ENCODE data around the gene TXNDC5. TPM values are rescaled to one million over a fixed set of nuclear protein-coding genes. Genes with fewer than 3 reads are reported as not detected.

TXNDC5 gene
- total RNA-seq, 4 donors from 2014 or later: 61.7 to 131 (median 87.3) TPM

GRCh38 chr6:7933794-7934193, 23.2 kb upstream of the TXNDC5 start:
- no peaks in the 10 kb centered on the region for H3K27me3 ChIP-seq
- no peak for DNase-seq
- H3K36me3 ChIP-seq: no peaks in the 10 kb centered on the region
- H3K4me1 ChIP-seq: no peaks in the 10 kb centered on the region
- H3K4me3 ChIP-seq: no peak overlapping the region
- TF ChIP-seq POLR2A (IDR thresholded peaks at IDR 0.05): no peak
- TF ChIP-seq, protein P1, sequence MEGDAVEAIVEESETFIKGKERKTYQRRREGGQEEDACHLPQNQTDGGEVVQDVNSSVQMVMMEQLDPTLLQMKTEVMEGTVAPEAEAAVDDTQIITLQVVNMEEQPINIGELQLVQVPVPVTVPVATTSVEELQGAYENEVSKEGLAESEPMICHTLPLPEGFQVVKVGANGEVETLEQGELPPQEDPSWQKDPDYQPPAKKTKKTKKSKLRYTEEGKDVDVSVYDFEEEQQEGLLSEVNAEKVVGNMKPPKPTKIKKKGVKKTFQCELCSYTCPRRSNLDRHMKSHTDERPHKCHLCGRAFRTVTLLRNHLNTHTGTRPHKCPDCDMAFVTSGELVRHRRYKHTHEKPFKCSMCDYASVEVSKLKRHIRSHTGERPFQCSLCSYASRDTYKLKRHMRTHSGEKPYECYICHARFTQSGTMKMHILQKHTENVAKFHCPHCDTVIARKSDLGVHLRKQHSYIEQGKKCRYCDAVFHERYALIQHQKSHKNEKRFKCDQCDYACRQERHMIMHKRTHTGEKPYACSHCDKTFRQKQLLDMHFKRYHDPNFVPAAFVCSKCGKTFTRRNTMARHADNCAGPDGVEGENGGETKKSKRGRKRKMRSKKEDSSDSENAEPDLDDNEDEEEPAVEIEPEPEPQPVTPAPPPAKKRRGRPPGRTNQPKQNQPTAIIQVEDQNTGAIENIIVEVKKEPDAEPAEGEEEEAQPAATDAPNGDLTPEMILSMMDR (IDR thresholded peaks at IDR 0.05): no peak
- no peak overlapping the region for H3K27ac ChIP-seq
- no peaks in the 10 kb centered on the region for H3K9me3 ChIP-seq

GRCh38 chr6:7932625-7933024, 22.0 kb upstream of the TXNDC5 start:
- no peaks in the 10 kb centered on the region for H3K27me3 ChIP-seq
- H3K4me1 ChIP-seq: no peaks in the 10 kb centered on the region
- no peak overlapping the region for H3K27ac ChIP-seq
- H3K9me3 ChIP-seq: no peaks in the 10 kb centered on the region
- no peaks in the 10 kb centered on the region for H3K36me3 ChIP-seq
- TF ChIP-seq POLR2A (IDR thresholded peaks at IDR 0.05): no peak
- TF ChIP-seq, protein P1 (IDR thresholded peaks at IDR 0.05): no peak
- no peak overlapping the region for H3K4me3 ChIP-seq
- DNase-seq: no peak

DNA sequence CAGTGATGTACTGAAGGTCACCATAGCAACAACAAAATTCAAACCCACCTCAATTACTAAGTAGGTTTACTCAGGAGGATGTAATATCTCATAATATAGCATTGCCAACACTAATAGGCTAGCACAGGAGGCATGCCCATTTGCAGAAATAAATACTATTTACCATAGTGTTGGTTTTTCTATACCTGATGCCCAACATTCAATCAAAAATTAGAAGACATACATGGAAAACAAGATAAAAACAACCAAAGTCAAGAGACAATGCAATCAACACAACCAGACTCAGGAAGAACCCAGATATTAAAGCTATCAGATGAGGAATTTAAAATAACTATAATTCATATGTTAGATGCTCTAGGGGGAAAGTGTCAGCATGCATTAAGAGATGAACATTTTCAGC, 14.3 kb upstream of the TXNDC5 start:
- no peak for DNase-seq
- TF ChIP-seq, protein P1 (IDR thresholded peaks at IDR 0.05): no peak
- TF ChIP-seq POLR2A (IDR thresholded peaks at IDR 0.05): no peak
- no peaks in the 10 kb centered on the region for H3K9me3 ChIP-seq
- no peaks in the 10 kb centered on the region for H3K4me1 ChIP-seq
- no peak overlapping the region for H3K27ac ChIP-seq
- H3K36me3 ChIP-seq: no peaks in the 10 kb centered on the region
- no peaks in the 10 kb centered on the region for H3K27me3 ChIP-seq
- H3K4me3 ChIP-seq: no peak overlapping the region

DNA sequence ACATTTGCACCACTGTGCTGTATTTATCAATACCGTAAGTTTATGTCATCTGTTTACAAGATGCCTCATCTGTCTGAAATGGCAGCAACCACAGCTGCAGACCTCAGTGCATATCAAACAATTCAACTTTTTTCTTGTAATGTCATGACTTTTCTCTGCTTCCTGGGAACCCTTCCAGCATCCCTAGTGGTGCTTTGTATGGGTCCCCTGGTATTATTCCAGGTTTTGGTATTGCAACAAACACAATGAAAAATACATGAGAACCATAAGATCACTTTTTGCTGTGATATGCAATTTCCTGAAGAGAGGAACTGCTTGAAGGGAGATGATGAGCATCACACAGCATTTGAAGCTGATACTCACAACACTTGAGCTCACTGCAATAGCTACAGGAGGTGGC, 12.0 kb upstream of the TXNDC5 start:
- DNase-seq: no peak
- no peaks in the 10 kb centered on the region for H3K9me3 ChIP-seq
- H3K4me1 ChIP-seq: no peaks in the 10 kb centered on the region
- H3K36me3 ChIP-seq: no peaks in the 10 kb centered on the region
- no peak overlapping the region for H3K27ac ChIP-seq
- H3K27me3 ChIP-seq: no peaks in the 10 kb centered on the region
- no peak for TF ChIP-seq POLR2A (IDR thresholded peaks at IDR 0.05)
- TF ChIP-seq, protein P1 (IDR thresholded peaks at IDR 0.05): no peak
- no peak overlapping the region for H3K4me3 ChIP-seq

DNA sequence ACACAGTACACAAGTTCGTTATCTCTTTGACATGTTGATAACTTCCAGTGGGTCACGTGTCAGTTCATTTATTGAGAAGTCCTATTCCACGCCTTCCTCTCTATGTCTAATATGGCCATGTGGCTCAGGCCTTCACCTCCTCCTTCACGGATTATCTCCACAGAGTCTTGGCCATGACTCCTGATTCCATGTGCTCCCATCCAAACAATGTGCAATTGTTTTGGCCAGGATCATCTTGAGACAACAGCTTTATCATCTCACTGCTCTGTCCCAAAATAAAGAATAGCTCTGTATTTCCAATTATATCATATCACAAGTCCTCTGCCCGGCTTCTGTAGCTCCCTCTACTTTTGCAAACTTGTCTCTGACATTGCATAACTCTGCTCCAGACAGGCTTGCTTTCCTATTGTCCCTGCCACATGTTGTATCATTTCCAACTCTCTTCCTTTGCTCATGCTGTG, 11.1 kb upstream of the TXNDC5 start:
- Histone ChIP-seq H3K27ac (no peak overlapping the region), H3K9me3 (no peaks in the 10 kb centered on the region), H3K27me3 (no peaks in the 10 kb centered on the region), H3K4me1 (no peaks in the 10 kb centered on the region), H3K36me3 (no peaks in the 10 kb centered on the region), H3K4me3 (no peak overlapping the region)
- DNase-seq: no peak
- TF ChIP-seq POLR2A (IDR thresholded peaks at IDR 0.05): no peak
- TF ChIP-seq, protein P1 (IDR thresholded peaks at IDR 0.05): no peak

- H3K9me3 ChIP-seq: no peaks in the 10 kb centered on the region
- TF ChIP-seq, protein P1 (IDR thresholded peaks at IDR 0.05): no peak
- no peak for TF ChIP-seq POLR2A (IDR thresholded peaks at IDR 0.05)
- H3K27ac ChIP-seq: no peak overlapping the region
- DNase-seq: no peak
- no peaks in the 10 kb centered on the region for H3K36me3 ChIP-seq
- H3K27me3 ChIP-seq: no peaks in the 10 kb centered on the region
- H3K4me1 ChIP-seq: no peaks in the 10 kb centered on the region
- H3K4me3 ChIP-seq: no peak overlapping the region
Observed at GRCh38 chr6:7921046-7921445, 10.5 kb upstream of the TXNDC5 start.

All from Peyer's patch (tissue), 4 donors.